GM12892 (cell line): ENCODE measurements around the gene CCR3.
A peak's percentile ranks its signal among the peaks of the same experiment; 100 is the strongest.

Source experiments
- DNase-seq: peaks from one replicate; pipeline ENCODE4 v3.0.0; 2011; ENCODE audit not compliant: insufficient read length
- FAIRE-seq: peaks from 2 replicates; lab custom pipeline; 2011; peaks lifted over from hg19 to GRCh38; lab: Jason Lieb, UNC
- POLR2A ChIP-seq: IDR thresholded peaks from 2 replicates; pipeline ENCODE4 v1.6.1; 2011; ENCODE audit warnings: low read depth, low read length, control low read depth
- POLR2AphosphoS5 ChIP-seq: IDR thresholded peaks from 2 replicates; pipeline ENCODE4 v1.6.1; 2011; ENCODE audit warnings: low read depth, low read length, control low read depth
- TAF1 ChIP-seq: IDR thresholded peaks from 2 replicates; pipeline ENCODE4 v1.6.1; 2011; ENCODE audit warnings: low read depth, mild to moderate bottlenecking, control low read depth, low read length, borderline replicate concordance

CCR3 gene

DNA sequence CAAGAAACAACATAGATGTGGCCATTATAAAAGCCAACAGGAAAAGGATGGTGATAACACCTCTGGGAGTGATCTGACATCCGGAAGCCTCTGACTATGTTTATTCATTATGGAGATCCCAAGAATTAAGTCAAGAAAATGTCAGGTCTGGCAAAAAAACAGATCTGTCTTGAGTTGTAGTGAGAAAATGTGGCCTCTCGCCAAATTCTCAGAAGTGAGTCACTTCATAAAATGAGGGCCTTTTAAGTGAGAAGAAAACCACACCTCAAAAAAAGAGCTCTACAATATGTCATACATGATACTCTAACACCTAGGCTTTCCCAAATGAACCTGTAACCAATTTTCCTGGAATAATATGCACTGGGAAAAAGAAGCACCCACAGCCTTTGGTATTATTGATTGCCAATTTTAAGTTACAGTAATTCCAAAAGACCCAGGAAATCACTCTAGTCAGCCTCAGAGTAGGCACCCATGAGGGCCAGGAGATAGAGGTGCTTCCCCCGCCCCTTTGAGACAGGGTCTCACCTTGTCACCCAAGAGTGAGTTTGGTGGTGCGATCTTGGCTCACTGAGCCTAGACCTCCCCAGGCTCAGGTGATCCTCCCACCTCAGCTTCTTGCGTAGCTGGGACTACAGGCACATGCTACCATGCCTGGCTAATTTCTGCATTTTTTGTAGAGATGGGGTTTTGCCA lies 38.0 kb downstream of the CCR3 start:
- DNase-seq (no peak), FAIRE-seq (peak; percentile 27)
- no peak for TF ChIP-seq POLR2AphosphoS5
- TF ChIP-seq POLR2A, result no peak
- TF ChIP-seq TAF1, result no peak

DNA sequence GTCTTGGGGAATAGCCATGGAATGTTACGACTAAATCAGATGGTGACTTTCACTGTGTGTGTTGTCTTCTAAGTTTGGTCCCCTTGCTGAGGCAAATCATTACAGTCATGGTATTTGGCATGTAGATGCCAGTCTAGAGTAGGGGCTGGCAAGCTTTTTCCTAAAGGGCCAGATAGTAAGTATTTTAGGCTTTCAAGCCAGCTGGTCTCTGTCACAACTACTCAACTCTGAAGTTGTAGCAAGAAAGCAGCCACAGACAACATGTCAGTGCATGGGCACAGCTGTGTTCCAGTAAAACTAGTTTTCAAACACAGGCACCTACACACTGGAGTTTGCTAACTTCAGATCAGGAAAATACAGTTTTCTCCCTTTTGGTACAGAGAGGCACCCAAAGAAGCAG lies 39.3 kb downstream of the CCR3 start:
- DNase-seq (no peak), FAIRE-seq (no peak)
- no peak for TF ChIP-seq TAF1
- TF ChIP-seq POLR2A, result no peak
- TF ChIP-seq POLR2AphosphoS5, result no peak

DNA sequence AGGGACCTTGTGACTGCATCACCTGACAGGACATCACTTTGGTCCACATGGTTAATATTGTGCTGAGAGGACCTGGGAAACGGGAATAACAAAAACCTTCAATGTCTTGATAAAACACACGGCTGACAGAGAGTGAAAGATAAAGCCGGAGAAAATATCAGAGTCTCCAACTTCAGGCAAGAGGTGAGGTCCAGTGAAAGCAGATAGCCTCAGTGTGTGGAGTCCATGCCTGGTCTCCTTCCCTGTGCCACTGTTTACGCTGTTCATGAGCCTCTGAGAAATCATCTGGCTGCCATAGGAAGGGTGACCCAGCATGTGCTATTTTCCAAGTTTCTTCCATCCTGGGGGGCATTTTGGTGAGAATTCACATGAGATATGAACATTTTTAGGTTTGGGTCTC lies 39.8 kb downstream of the CCR3 start:
- DNase-seq (no peak), FAIRE-seq (peak; percentile 9)
- TF ChIP-seq POLR2A (no peak), POLR2AphosphoS5 (no peak)

DNA sequence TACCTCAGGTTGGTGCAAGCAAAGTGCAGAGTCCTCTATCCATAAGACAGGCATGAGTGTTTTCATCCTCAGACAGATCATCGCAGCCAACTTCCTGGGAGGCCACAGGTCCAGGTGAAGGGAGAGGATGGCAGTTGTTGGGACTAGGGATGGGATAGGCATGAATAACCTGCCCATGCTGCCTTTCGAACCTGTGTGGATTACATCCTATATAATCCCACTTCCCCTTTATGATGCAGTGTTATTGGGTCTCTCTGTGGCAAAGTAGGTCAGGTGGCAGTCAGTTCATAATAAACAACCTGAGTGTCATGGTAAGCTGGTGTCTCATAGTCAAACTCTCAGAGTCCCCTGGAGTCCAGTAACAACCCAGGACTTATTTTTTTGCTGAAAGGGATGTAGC lies 40.4 kb downstream of the CCR3 start:
- DNase-seq (no peak), FAIRE-seq (no peak)
- TF ChIP-seq POLR2AphosphoS5 (no peak), TAF1 (no peak), POLR2A (no peak)

DNA sequence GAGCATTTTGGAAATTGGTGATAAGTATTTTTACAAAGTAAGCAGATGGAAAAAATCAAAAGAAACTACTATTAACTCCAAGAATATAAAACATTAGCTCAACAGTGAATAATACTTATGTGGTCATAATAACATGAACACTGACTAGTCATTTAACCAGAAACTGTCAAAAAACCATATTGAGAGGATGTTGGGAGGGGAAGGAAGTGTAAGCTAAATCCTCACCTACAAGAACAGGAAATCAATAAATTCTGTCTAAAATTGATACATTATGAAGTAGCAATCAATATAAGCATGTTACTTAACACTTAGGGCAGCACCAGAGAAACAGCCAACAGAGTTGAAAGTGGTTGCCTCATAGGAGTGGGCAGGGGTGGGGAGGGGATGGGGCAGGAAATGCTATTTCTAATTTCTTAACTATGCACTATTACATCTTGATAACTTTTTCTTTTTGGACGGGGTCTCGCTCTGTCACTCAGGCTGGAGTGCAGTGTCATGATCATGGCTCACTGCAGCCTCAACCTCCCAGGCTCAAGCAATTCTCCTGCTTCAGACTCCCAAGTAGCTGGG lies 41.7 kb downstream of the CCR3 start:
- FAIRE-seq (peak; percentile 44), DNase-seq (no peak)
- TF ChIP-seq POLR2AphosphoS5, result no peak
- TF ChIP-seq POLR2A, result no peak
- no peak for TF ChIP-seq TAF1

DNA sequence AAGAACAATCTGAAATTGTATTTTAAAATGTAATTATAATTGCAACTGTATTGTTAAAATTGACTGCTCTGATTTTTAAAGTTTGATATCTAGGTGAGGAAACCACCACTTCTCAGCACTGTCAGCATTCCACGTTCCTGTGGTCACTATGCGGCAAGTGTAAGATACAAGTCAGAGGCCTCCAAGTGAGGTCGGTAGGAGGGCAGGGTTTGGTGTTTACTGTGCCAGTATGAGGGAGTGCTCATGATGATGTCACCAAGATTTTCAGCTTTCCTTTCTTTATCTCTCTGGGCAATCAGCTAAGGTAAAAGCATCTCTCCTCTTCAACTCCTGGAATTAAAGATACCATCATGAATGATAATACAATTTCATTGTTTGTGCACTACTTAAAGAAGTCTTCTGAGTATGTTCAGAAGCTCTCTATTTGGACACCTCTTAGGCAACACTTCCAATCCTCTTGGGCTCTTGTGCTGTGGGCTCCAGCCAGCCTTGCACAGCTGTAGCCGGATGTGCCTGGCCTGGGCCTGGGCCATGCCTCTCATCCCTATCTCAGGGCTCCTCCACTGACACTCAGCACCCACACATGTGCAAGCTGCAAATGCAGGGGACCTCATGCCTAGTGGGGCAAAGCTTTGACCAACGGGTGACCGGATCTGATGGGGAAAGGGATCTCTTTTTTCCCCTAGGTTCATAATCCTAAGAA lies 42.9 kb downstream of the CCR3 start:
- DNase-seq (no peak), FAIRE-seq (no peak)
- TF ChIP-seq TAF1, result no peak
- TF ChIP-seq POLR2AphosphoS5, result no peak
- no peak for TF ChIP-seq POLR2A

DNA sequence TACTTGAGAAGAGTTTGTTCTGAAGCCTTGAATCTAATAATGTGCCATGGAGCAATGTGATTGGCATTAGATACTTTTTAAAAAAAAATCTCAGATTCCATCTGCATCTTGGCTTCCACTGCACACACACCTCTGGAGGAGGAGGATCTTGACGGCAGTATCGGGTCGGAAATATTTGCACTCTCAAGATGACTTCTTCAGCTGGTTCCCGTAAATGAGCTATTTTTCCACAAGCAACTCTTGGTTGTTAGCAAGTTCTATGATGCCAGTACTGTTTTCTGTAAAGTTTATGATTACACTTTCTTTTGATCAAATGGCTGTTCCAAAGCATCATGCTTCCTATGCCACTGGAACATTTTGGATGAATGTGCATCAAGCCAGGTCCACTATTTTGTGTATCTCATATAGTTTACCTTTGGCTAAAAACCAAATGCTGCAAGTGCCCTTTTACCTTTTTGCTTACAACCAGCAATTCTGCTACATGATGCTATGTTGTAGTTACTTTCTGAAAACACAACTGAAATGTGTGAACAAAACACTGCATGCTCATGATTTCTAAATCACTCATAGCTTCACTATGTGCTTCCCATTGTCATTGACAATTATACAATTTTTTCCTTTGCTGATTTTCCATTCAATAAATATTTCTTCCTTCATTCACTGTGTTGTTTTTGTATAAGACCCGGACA lies 43.8 kb downstream of the CCR3 start:
- TF ChIP-seq POLR2AphosphoS5 (no peak), POLR2A (no peak), TAF1 (no peak)
- no peak for FAIRE-seq

DNA sequence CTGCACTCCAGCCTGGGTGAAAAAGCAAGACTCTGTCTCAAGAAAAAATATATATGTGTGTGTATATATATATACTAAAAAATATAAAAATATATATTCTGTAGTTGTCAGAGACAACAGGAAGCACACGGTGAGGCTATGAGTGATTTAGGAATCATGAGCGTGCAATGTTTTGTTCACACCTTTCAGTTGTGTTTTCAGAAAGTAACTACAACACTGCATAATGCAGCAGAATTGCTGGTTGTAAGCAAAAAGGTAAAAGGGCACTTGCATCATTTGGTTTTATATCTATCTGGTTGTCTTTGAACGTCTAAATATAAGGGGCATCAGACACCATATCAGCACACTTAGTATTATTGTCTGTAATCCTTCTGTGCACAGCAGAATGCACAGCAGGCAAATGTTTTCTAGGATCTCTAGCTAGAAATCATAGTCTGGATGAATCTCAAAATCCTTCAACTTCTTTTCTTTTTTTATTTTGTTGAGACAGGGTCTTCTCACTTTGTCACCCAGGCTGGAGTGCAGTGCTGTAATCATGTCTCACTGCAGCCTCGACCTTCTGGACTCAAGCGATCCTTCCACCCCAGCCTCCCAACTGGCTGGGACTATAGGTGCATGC lies 44.8 kb downstream of the CCR3 start:
- TF ChIP-seq POLR2AphosphoS5, result no peak
- TF ChIP-seq TAF1, result no peak
- no peak for TF ChIP-seq POLR2A
- DNase-seq, result no peak
- no peak for FAIRE-seq

More for the DNA sequence above, 43.8 kb downstream of the CCR3 start:
- no peak for DNase-seq

DNA sequence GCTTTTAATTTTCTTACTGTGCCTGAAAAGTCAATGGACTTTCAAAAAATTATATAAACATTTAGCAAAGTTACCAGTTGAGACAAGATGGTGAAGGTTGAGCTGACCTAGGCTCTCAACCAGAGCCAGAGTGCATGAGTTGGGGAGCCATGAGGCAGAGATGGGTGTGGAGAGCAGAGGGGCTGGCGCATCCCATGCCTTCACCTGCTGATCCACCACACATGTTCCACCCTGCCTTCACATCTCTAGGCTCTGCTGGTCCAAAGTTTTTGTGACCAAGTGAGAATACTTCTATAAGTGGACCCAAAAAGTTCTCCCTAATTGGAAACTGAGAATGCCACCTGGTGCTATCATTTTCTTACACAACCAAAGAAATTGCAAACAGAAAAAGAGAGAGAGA lies 47.3 kb downstream of the CCR3 start:
- TF ChIP-seq POLR2AphosphoS5 (no peak), TAF1 (no peak), POLR2A (no peak)
- FAIRE-seq (no peak), DNase-seq (no peak)

DNA sequence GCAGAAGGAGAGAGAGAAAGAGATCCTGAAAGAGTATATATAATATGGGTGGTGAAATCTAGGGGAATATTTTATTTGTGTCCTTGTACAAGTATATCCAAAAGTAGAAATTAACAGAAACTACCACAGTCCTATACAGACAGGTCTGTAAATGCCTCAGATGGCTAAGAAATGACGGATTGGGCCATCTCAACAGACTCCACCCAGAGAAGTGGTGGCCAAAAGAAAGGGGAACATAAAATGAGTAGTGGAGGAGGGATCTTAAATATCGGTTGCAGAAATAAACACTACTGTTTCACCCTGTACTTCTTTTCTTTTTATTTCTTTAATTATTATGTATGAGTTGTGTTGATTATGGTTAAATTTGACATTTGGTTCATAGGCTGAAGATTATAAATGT lies 47.7 kb downstream of the CCR3 start:
- no peak for DNase-seq
- FAIRE-seq, result no peak
- TF ChIP-seq POLR2AphosphoS5, result no peak
- no peak for TF ChIP-seq POLR2A
- TF ChIP-seq TAF1, result no peak

DNA sequence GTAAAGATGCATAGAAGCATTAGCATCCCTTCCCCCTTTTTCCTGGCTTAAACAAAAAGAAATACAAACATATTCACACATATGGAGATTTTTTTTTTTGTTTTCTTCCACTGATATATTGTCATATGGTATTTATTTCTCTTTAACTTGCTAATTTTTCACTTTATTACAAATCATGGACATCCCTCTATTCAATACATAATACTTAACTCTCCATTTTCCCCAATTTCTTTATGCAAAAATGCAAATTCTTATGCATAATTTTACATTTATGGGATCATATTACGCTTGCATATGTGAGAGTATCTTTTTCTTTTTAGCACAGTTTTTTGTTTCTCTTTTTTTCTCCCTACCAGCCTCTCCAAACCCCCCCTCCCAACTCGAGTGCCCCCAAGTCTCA lies 48.8 kb downstream of the CCR3 start:
- no peak for FAIRE-seq

DNA sequence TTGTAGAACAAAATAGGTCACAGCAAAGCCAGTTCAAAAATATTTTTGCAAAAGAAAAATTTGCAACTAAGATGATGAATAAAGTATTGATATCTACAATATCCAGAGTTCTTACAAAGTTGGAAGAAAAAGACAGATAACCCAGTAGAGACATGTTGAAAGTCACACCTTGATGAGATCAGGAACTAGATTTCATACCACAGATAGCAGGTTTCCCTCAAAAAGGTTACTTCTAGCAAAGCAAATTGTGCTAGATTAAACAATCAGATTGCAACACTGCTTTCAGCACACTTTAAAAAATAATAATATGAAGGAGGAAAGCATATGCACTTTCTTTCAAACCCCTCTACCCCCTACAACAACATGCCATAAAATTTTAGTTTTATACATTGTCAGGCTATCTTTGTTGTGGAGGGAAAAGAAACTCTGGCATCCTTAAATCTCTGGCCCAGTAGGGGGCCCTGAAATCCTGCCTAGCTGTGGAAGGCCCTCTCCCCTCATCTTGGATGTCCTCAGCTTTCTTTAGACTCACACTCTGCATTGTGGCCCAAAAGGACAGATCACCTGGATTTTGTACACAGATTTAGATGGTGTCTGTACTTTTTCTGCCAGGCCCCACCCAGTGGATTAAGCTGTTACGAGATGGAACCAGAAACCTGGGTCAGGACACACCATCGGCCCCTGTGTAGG lies 50.9 kb downstream of the CCR3 start:
- FAIRE-seq, result no peak
- TF ChIP-seq POLR2AphosphoS5, result no peak
- no peak for TF ChIP-seq TAF1
- TF ChIP-seq POLR2A, result no peak
- DNase-seq, result no peak

More for the DNA sequence above, 48.8 kb downstream of the CCR3 start:
- no peak for TF ChIP-seq POLR2A
- TF ChIP-seq POLR2AphosphoS5, result no peak
- TF ChIP-seq TAF1, result no peak
- DNase-seq, result no peak
